Activated gamma-delta T cell (primary cell): ENCODE measurements around the gene NAT14.

Experiments
- DNase-seq: peaks from one replicate; lab custom pipeline; 2025; lab: John Stamatoyannopoulos, UW

NAT14 gene

DNA sequence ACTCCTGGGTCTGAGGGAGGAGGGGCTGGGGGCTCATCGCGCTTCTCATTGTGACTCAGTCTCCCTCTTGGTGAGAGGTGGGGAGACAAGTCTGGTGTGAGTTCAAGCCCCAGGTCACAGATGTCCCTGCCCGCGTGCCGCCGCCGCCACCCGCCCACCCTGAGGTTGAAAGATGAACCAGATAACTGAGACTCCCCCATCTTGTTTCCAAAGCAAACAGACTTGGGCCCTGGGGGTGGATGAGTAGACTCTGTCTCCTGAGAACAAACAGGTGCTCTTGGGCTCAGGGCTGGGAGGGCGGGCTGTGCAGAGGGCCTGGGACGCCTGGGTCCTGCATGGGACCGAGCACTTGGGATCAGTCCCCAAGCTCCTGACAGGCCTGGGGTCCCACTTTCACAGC, 51.4 kb downstream of the NAT14 start:
- DNase-seq = no peak
